HCT116 (cell line): ENCODE data around the gene ABHD2. TPM values are rescaled to one million over a fixed set of nuclear protein-coding genes. Genes with fewer than 3 reads are reported as not detected.

Experiments
- ATAC-seq: fragments of 200-7000 bp; cut with Tn5 transposase; 2 replicates; pipeline ENCODE4 v1.9.1; 2020; ENCODE audit warnings: mild to moderate bottlenecking, moderate library complexity
- BruUV-seq: library from RNA; stranded (reverse); fragments of 400-500 nt; replicated peaks from 2 replicates; lab custom pipeline; 2021; lab: Mats Ljungman, UMichigan
- CTCF ChIA-PET: fragments of 300-600 bp; sonication (Branson Sonifier 250); formaldehyde crosslinking; loops from one replicate; lab custom pipeline; 2021; ENCODE audit warnings: antibody characterized with exemption; lab: Charles Lee
- POLR2A ChIA-PET: fragments of 300-600, 350-600 bp; sonication (Branson Sonifier 250); formaldehyde crosslinking; loops from one replicate; lab custom pipeline; 2021; ENCODE audit warnings: antibody characterized with exemption; lab: Charles Lee
- RAD21 ChIA-PET, 2 experiments: fragments of 300-600 bp; sonication (Branson Sonifier 250); formaldehyde crosslinking; loops; one replicate each; lab custom pipeline; 2023; ENCODE audit warnings: low total read pairs in 2 of 2; ENCODE audit not compliant: uncharacterized antibody in 2 of 2, unreplicated experiment in 2 of 2, low non-redundant PET in 1 of 2; lab: Charles Lee
- DNase-seq: peaks from one replicate; pipeline ENCODE4 v3.0.0-alpha.2; 2010; ENCODE audit warnings: low read depth, low spot score
- H2AFZ ChIP-seq: fragments of 200-600 bp; shearing (Covaris generic), sonication (generic); 2 replicates; pipeline ENCODE4 v1.6.1; 2017; ENCODE audit warnings: low read depth, mixed run types, mixed read lengths, antibody characterized with exemption, low read length; ENCODE audit not compliant: poor library complexity, severe bottlenecking
- H3K27ac ChIP-seq: 2 replicates; pipeline ENCODE4 v1.5.1; 2012; ENCODE audit warnings: low read depth, low read length
- H3K27me3 ChIP-seq: fragments of 200-600 bp; sonication (generic); 2 replicates; pipeline ENCODE4 v1.6.1; 2016; ENCODE audit warnings: mixed run types, low read length, mixed read lengths; ENCODE audit not compliant: insufficient read depth
- H3K36me3 ChIP-seq, 2 experiments: fragments of 200-500 bp in 1 of 2; fragments of 200-600 bp in 1 of 2; sonication (Bioruptor generic) in 1 of 2; sonication (generic) in 1 of 2; 2 replicates each; pipeline versions ENCODE4 v1.5.1 to v1.6.1; 2014 to 2016; ENCODE audit warnings: low read length in 2 of 2, inconsistent platforms in 1 of 2, mixed read lengths in 1 of 2, mixed run types in 1 of 2; ENCODE audit not compliant: insufficient read depth in 2 of 2, control insufficient read depth in 1 of 2
- H3K4me1 ChIP-seq, 2 experiments: fragments of 200-600 bp in 1 of 2; sonication (generic) in 1 of 2; 2 replicates each; pipeline versions ENCODE4 v1.5.1 to v1.6.1; 2012 to 2017; ENCODE audit warnings: low read length in 2 of 2, inconsistent platforms in 1 of 2, mild to moderate bottlenecking in 1 of 2, mixed read lengths in 1 of 2, mixed run types in 1 of 2, moderate library complexity in 1 of 2; ENCODE audit not compliant: insufficient read depth in 2 of 2, control insufficient read depth in 1 of 2
- H3K4me2 ChIP-seq: fragments of 200-600 bp; sonication (generic); 2 replicates; pipeline ENCODE4 v1.6.1; 2017; ENCODE audit warnings: mixed run types, low read length, mixed read lengths
- H3K4me3 ChIP-seq, 2 experiments: fragments of 200-600 bp in 1 of 2; sonication (generic) in 1 of 2; replicated peaks in 1 of 2; 2 replicates each; pipeline ENCODE4 v1.5.1; 2011 to 2016; ENCODE audit warnings: low read length in 2 of 2, control low read depth in 1 of 2, low read depth in 1 of 2, mild to moderate bottlenecking in 1 of 2, mixed read lengths in 1 of 2, mixed run types in 1 of 2
- H3K79me2 ChIP-seq: fragments of 200-600 bp; sonication (generic); 2 replicates; pipeline ENCODE4 v1.6.1; 2017; ENCODE audit warnings: mild to moderate bottlenecking, mixed run types, low read length, moderate library complexity, mixed read lengths; ENCODE audit not compliant: insufficient read depth
- H3K9ac ChIP-seq: fragments of 200-600 bp; sonication (generic); 2 replicates; pipeline ENCODE4 v1.6.1; 2016; ENCODE audit warnings: low read length, mixed read lengths
- H3K9me2 ChIP-seq: fragments of 200-600 bp; sonication (generic), shearing (Covaris generic); 2 replicates; pipeline ENCODE4 v1.6.1; 2017; ENCODE audit warnings: mixed run types, mild to moderate bottlenecking, moderate library complexity; ENCODE audit not compliant: insufficient read depth
- H3K9me3 ChIP-seq, 2 experiments: fragments of 200-500 bp in 1 of 2; fragments of 200-600 bp in 1 of 2; sonication (Bioruptor generic) in 1 of 2; sonication (generic) in 1 of 2; 2 replicates each; pipeline ENCODE4 v1.6.1; 2014 to 2017; ENCODE audit warnings: low read length in 2 of 2, mixed read lengths in 2 of 2, inconsistent platforms in 1 of 2, low read depth in 1 of 2, mild to moderate bottlenecking in 1 of 2, mixed run types in 1 of 2, moderate library complexity in 1 of 2; ENCODE audit not compliant: control insufficient read depth in 1 of 2, insufficient read depth in 1 of 2
- H4K20me1 ChIP-seq: fragments of 200-600 bp; sonication (generic), shearing (Covaris generic); 2 replicates; pipeline ENCODE4 v1.6.1; 2017; ENCODE audit warnings: mixed run types, mild to moderate bottlenecking, moderate library complexity; ENCODE audit not compliant: insufficient read depth
- ATF3 ChIP-seq: IDR thresholded peaks from 2 replicates; pipeline ENCODE4 v1.6.1; 2012
- CBX3 ChIP-seq: IDR thresholded peaks from 2 replicates; pipeline ENCODE4 v1.6.1; 2012; ENCODE audit warnings: low read depth
- ELF1 ChIP-seq: IDR thresholded peaks from 2 replicates; pipeline ENCODE4 v1.6.1; 2012; ENCODE audit warnings: low read depth, borderline replicate concordance
- EZH2phosphoT487 ChIP-seq: fragments of 200-600 bp; IDR thresholded peaks from 2 replicates; pipeline ENCODE4 v1.6.1; 2018; ENCODE audit warnings: antibody characterized with exemption, borderline replicate concordance
- FOSL1 ChIP-seq: IDR thresholded peaks from 2 replicates; pipeline ENCODE4 v1.6.1; 2012; ENCODE audit warnings: low read depth
- JUND ChIP-seq: IDR thresholded peaks from 2 replicates; pipeline ENCODE4 v1.6.1; 2012
- MAX ChIP-seq: IDR thresholded peaks from 2 replicates; pipeline ENCODE4 v1.6.1; 2012
- POLR2AphosphoS5 ChIP-seq: IDR thresholded peaks from 2 replicates; pipeline ENCODE4 v1.6.1; 2011; ENCODE audit warnings: mild to moderate bottlenecking, low read depth, low read length, moderate library complexity
- REST ChIP-seq: IDR thresholded peaks from 2 replicates; pipeline ENCODE4 v1.6.1; 2012; ENCODE audit warnings: low read depth
- SIN3A ChIP-seq: IDR thresholded peaks from 2 replicates; pipeline ENCODE4 v1.6.1; 2012; ENCODE audit warnings: low read depth
- SP1 ChIP-seq: IDR thresholded peaks from 2 replicates; pipeline ENCODE4 v1.6.1; 2012; ENCODE audit warnings: low read depth
- SRF ChIP-seq: IDR thresholded peaks from 2 replicates; pipeline ENCODE4 v1.6.1; 2012; ENCODE audit warnings: low read depth
- TCF7L2 ChIP-seq: IDR thresholded peaks from 2 replicates; pipeline ENCODE4 v1.7.0; 2011; ENCODE audit warnings: borderline replicate concordance, inconsistent platforms; ENCODE audit not compliant: insufficient read depth, insufficient read length; ENCODE audit errors: extremely low read depth
- ZBTB33 ChIP-seq: IDR thresholded peaks from 2 replicates; pipeline ENCODE4 v1.6.1; 2011; ENCODE audit warnings: mild to moderate bottlenecking, low read length, moderate library complexity; ENCODE audit not compliant: insufficient replicate concordance; ENCODE audit errors: extremely low read depth
- ZFX ChIP-seq: fragments of 450-650 bp; IDR thresholded peaks from 2 replicates; pipeline ENCODE4 v1.6.1; 2017
- ZNF274 ChIP-seq: fragments of 200-500 bp; sonication (Bioruptor generic); IDR thresholded peaks from 2 replicates; pipeline ENCODE4 v1.6.1; 2014; ENCODE audit warnings: mild to moderate bottlenecking, low read depth, low read length, inconsistent platforms
- intact Hi-C: fragments of 100-400 bp; cut with micrococcal nuclease; formaldehyde crosslinking; loops from 2 replicates; pipeline ENCODE4 v1.10.0; 2022
- total RNA-seq: library from RNA; stranded (reverse); gene quantifications from one replicate; pipeline ENCODE4 v1.2.1, GENCODE V29; 2021; ENCODE audit not compliant: unreplicated experiment

ABHD2 gene
- total RNA-seq, 1 experiment from 2014 or later, result 40.8 TPM

GRCh38 chr15:89149501-89150101 lies 61.3 kb downstream of the ABHD2 start:
- Histone ChIP-seq H3K4me1 (no peaks in the 10 kb centered on the region), H3K4me3 (no peak overlapping the region), H3K9me2 (no peaks in the 10 kb centered on the region), H4K20me1 (no peaks in the 10 kb centered on the region), H3K27ac (no peak overlapping the region), H3K9ac (no peak overlapping the region), H3K9me3 (no peaks in the 10 kb centered on the region), H3K36me3 (no peaks in the 10 kb centered on the region), H3K4me2 (no peak overlapping the region), H3K27me3 (no peaks in the 10 kb centered on the region), H2AFZ (no peak overlapping the region), H3K79me2 (no peaks in the 10 kb centered on the region)
- no peak for TF ChIP-seq CBX3
- TF ChIP-seq SIN3A, result no peak
- TF ChIP-seq SRF, result no peak
- no peak for TF ChIP-seq ATF3
- no peak for TF ChIP-seq ZNF274
- TF ChIP-seq MAX, result no peak
- no peak for TF ChIP-seq TCF7L2
- TF ChIP-seq EZH2phosphoT487, result no peak
- no peak for TF ChIP-seq FOSL1
- intact Hi-C loops, result no loop called here
- no TSS peak for BruUV-seq
- ChIA-PET CTCF (interaction anchor here (1.2 to 3.0 kb wide), 2 partner anchors 20 to 22 kb away, joined by 5 to 10 read pairs; no protein-coding TSS in a partner anchor), POLR2A (no interaction called here), RAD21 (no interaction called here)
- no peak for ATAC-seq
- no peak for DNase-seq

GRCh38 chr15:89150287-89150686 lies 62.0 kb downstream of the ABHD2 start:
- intact Hi-C loops, result no loop called here
- Histone ChIP-seq H3K27ac (no peak overlapping the region), H3K4me2 (no peak overlapping the region), H3K4me3 (no peak overlapping the region), H3K79me2 (no peaks in the 10 kb centered on the region), H3K4me1 (no peaks in the 10 kb centered on the region), H4K20me1 (no peaks in the 10 kb centered on the region), H3K9me3 (no peaks in the 10 kb centered on the region), H3K9me2 (no peaks in the 10 kb centered on the region), H3K9ac (no peak overlapping the region), H3K36me3 (no peaks in the 10 kb centered on the region), H2AFZ (no peak overlapping the region), H3K27me3 (no peaks in the 10 kb centered on the region)
- POLR2A ChIA-PET, result no interaction called here
- CTCF ChIA-PET, result interaction anchor here (1.2 to 3.0 kb wide), 2 partner anchors 20 to 21 kb away, joined by 5 to 10 read pairs; no protein-coding TSS in a partner anchor
- RAD21 ChIA-PET, result no interaction called here
- no peak for DNase-seq
- ATAC-seq, result no peak
- no TSS peak for BruUV-seq
- TF ChIP-seq SIN3A (no peak), REST (no peak), POLR2AphosphoS5 (no peak), JUND (no peak), SP1 (no peak), ZBTB33 (no peak), EZH2phosphoT487 (no peak), ZFX (no peak), ELF1 (no peak)
